Peyer's patch (tissue), 4 donors: ENCODE data around the gene DCAF6. TPM values are rescaled to one million over a fixed set of nuclear protein-coding genes. Genes with fewer than 3 reads are reported as not detected.
"Not testable (repeated sequence)": the region's sequence is repeated elsewhere in the genome, so short reads cannot be mapped to it uniquely, and the experiment has no call there.

Experiments
- DNase-seq, 3 donors: peaks; one replicate each; pipeline ENCODE4 v3.0.0-alpha.2; 2017 to 2019
- H3K27ac ChIP-seq, 4 donors: fragments of 200-600 bp; sonication (generic); one replicate each; pipeline ENCODE4 v1.5.1; 2016 to 2019
- H3K27me3 ChIP-seq, 2 donors: fragments of 200-600 bp; sonication (generic); one replicate each; pipeline ENCODE4 v1.5.1; 2019
- H3K36me3 ChIP-seq, 3 donors: fragments of 200-600 bp; sonication (generic); one replicate each; pipeline ENCODE4 v1.5.1; 2016 to 2019
- H3K4me1 ChIP-seq, 4 donors: fragments of 200-600 bp; sonication (generic); one replicate each; pipeline ENCODE4 v1.5.1; 2016 to 2019
- H3K4me3 ChIP-seq, 4 donors: fragments of 200-600 bp; sonication (generic); 1 replicate in 3 of 4; 2 replicates in 1 of 4; pipeline ENCODE4 v1.5.1; 2016 to 2019; ENCODE audit warnings: mild to moderate bottlenecking in 1 of 4
- H3K9me3 ChIP-seq, 4 donors: fragments of 200-600 bp; sonication (generic); one replicate each; pipeline ENCODE4 v1.5.1; 2016 to 2019; ENCODE audit warnings: mild to moderate bottlenecking in 1 of 4
- CTCF ChIP-seq, 6 experiments: fragments of 450-650 bp in 4 of 6; fragments of 200-600 bp in 2 of 6; sonication (generic) in 1 of 6; IDR thresholded peaks; one replicate each; pipeline ENCODE4 v1.5.1; 2017 to 2019; ENCODE audit warnings: antibody characterized with exemption in 6 of 6, mild to moderate bottlenecking in 3 of 6, moderate library complexity in 1 of 6
- POLR2A ChIP-seq, 2 donors: fragments of 450-650 bp; IDR thresholded peaks; one replicate each; pipeline ENCODE4 v1.5.1; 2017; ENCODE audit warnings: antibody characterized with exemption in 2 of 2, mild to moderate bottlenecking in 2 of 2, moderate library complexity in 2 of 2
- total RNA-seq, 4 donors: library from RNA; depleted of rRNA; stranded (reverse); fragments of >200 nt; gene quantifications; one replicate each; pipeline ENCODE4 v1.1.0, GENCODE V29; 2016

The DCAF6 gene, protein sequence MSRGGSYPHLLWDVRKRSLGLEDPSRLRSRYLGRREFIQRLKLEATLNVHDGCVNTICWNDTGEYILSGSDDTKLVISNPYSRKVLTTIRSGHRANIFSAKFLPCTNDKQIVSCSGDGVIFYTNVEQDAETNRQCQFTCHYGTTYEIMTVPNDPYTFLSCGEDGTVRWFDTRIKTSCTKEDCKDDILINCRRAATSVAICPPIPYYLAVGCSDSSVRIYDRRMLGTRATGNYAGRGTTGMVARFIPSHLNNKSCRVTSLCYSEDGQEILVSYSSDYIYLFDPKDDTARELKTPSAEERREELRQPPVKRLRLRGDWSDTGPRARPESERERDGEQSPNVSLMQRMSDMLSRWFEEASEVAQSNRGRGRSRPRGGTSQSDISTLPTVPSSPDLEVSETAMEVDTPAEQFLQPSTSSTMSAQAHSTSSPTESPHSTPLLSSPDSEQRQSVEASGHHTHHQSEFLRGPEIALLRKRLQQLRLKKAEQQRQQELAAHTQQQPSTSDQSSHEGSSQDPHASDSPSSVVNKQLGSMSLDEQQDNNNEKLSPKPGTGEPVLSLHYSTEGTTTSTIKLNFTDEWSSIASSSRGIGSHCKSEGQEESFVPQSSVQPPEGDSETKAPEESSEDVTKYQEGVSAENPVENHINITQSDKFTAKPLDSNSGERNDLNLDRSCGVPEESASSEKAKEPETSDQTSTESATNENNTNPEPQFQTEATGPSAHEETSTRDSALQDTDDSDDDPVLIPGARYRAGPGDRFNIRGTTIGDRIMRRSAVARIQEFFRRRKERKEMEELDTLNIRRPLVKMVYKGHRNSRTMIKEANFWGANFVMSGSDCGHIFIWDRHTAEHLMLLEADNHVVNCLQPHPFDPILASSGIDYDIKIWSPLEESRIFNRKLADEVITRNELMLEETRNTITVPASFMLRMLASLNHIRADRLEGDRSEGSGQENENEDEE
- 100 to 1,000 TPM; 106 to 139 (median 114) TPM for total RNA-seq

- Histone ChIP-seq H3K27ac (peak within 1 kb of the TSS; percentile 89 to 98 (median 96)), H3K9me3 (no peaks in the 10 kb centered on the region), H3K36me3 (no peaks in the 10 kb centered on the region), H3K4me1 (peaks cover 0 to 26% (median 0%) of the 10 kb centered on the region in 4 donors), H3K27me3 (no peaks in the 10 kb centered on the region), H3K4me3 (peak within 1 kb of the TSS; percentile 64 to 86 (median 84))
- peak in 1 of 6 experiments; percentile 20 for TF ChIP-seq CTCF (IDR thresholded peaks at IDR 0.05)
- TF ChIP-seq POLR2A (IDR thresholded peaks at IDR 0.05): peak; percentile 94 to 98
- peak; percentile 97 to 98 (median 98) for DNase-seq
Observed at GRCh38 chr1:167936068-167936929, at the start of gene DCAF6. DCAF6 (plus strand) TSS chr1:167936683; CDS start chr1:167936912, 229 bp downstream.

GRCh38 chr1:167887187-167887586 is 49.3 kb upstream of the DCAF6 start:
- H3K27ac ChIP-seq, DNase-seq, H3K9me3 ChIP-seq: not testable (repeated sequence)

GRCh38 chr1:167890400-167890799 is 46.1 kb upstream of the DCAF6 start:
- no peak overlapping the region for H3K4me3 ChIP-seq
- no peak for TF ChIP-seq CTCF (IDR thresholded peaks at IDR 0.05)
- TF ChIP-seq POLR2A (IDR thresholded peaks at IDR 0.05): no peak
- H3K4me1 ChIP-seq: no peaks in the 10 kb centered on the region
- H3K9me3 ChIP-seq: no peaks in the 10 kb centered on the region
- H3K27ac ChIP-seq: no peak overlapping the region
- DNase-seq: no peak
- no peaks in the 10 kb centered on the region for H3K27me3 ChIP-seq
- no peaks in the 10 kb centered on the region for H3K36me3 ChIP-seq

More at GRCh38 chr1:167887187-167887586, 49.3 kb upstream of the DCAF6 start:
- H3K27me3 ChIP-seq, H3K4me3 ChIP-seq, H3K4me1 ChIP-seq, H3K36me3 ChIP-seq: not testable (repeated sequence)

GRCh38 chr1:167893798-167894197 is 42.7 kb upstream of the DCAF6 start:
- H3K4me3 ChIP-seq: no peak overlapping the region
- H3K9me3 ChIP-seq: no peaks in the 10 kb centered on the region
- H3K4me1 ChIP-seq: no peaks in the 10 kb centered on the region
- no peaks in the 10 kb centered on the region for H3K27me3 ChIP-seq
- no peaks in the 10 kb centered on the region for H3K36me3 ChIP-seq
- DNase-seq: no peak
- H3K27ac ChIP-seq: no peak overlapping the region
- TF ChIP-seq POLR2A (IDR thresholded peaks at IDR 0.05) (no peak), CTCF (IDR thresholded peaks at IDR 0.05) (no peak)

GRCh38 chr1:167898578-167899222 is 37.8 kb upstream of the DCAF6 start:
- Histone ChIP-seq H3K36me3 (no peaks in the 10 kb centered on the region), H3K4me3 (no peak overlapping the region), H3K27ac (no peak overlapping the region), H3K4me1 (no peaks in the 10 kb centered on the region), H3K9me3 (no peaks in the 10 kb centered on the region), H3K27me3 (no peaks in the 10 kb centered on the region)
- TF ChIP-seq POLR2A (IDR thresholded peaks at IDR 0.05) (no peak), CTCF (IDR thresholded peaks at IDR 0.05) (no peak)
- no peak for DNase-seq
